ENCODE results near the gene IFNLR1. TPM values are rescaled to one million over a fixed set of nuclear protein-coding genes. Genes with fewer than 3 reads are reported as not detected.
"Not testable (repeated sequence)": the region's sequence is repeated elsewhere in the genome, so short reads cannot be mapped to it uniquely, and the experiment has no call there.

The IFNLR1 gene
- total and polyA plus RNA-seq, 12 donors, result 0.51 to 3.7 (median 2.4) TPM

- TF ChIP-seq CTCF (IDR thresholded peaks at IDR 0.05), result no peak
Observed at GRCh38 chr1:24210195-24210627, 23.1 kb upstream of the IFNLR1 start.

GRCh38 chr1:24209097-24209496 is 22.0 kb upstream of the IFNLR1 start:
- no peak for TF ChIP-seq CTCF (IDR thresholded peaks at IDR 0.05)
- Histone ChIP-seq H3K27me3 (peaks cover 0 to 20% (median 0%) of the 10 kb centered on the region in 7 donors), H3K36me3 (no peaks in the 10 kb centered on the region), H3K4me3 (no peak overlapping the region), H3K4me1 (peaks cover 0 to 4% (median 0%) of the 10 kb centered on the region in 9 donors), H3K9me3 (peaks cover 0 to 6% (median 0%) of the 10 kb centered on the region in 11 donors), H3K27ac (no peak overlapping the region)
- intact Hi-C loops (cut with DNase I), result loop anchor here in 3 of 10 donors (10.0 kb wide), 3 partner anchors 86 to 426 kb away; no protein-coding TSS in a partner anchor
- 64 to 76% methylated on average over 5 of the region's 5 CpGs for WGBS, 2 donors
- ATAC-seq (no peak), DNase-seq (no peak)

More at GRCh38 chr1:24210195-24210627, 23.1 kb upstream of the IFNLR1 start:
- Histone ChIP-seq H3K9me3 (peaks cover 0 to 6% (median 0%) of the 10 kb centered on the region in 11 donors), H3K4me3 (no peak overlapping the region), H3K27ac (no peak overlapping the region), H3K27me3 (peaks cover 0 to 21% (median 4%) of the 10 kb centered on the region in 7 donors), H3K4me1 (peaks cover 0 to 4% (median 0%) of the 10 kb centered on the region in 9 donors), H3K36me3 (no peaks in the 10 kb centered on the region)
- 81 to 87% methylated on average over 10 of the region's 10 CpGs for WGBS, 2 donors
- DNase-seq (no peak), ATAC-seq (no peak)
- intact Hi-C loops (cut with DNase I), result no loop called here

- 86 to 89% methylated on average over 6 of the region's 6 CpGs for WGBS, 2 donors
- Histone ChIP-seq H3K9me3 (peaks cover 0 to 4% (median 0%) of the 10 kb centered on the region in 11 donors), H3K4me3 (no peak overlapping the region), H3K27ac (no peak overlapping the region), H3K4me1 (peaks cover 0 to 4% (median 0%) of the 10 kb centered on the region in 9 donors), H3K36me3 (no peaks in the 10 kb centered on the region), H3K27me3 (peaks cover 0 to 20% (median 0%) of the 10 kb centered on the region in 7 donors)
- no peak for DNase-seq
- TF ChIP-seq CTCF (IDR thresholded peaks at IDR 0.05), result no peak
- intact Hi-C loops (cut with DNase I), result loop anchor here in 3 of 10 donors (10.0 kb wide), 3 partner anchors 87 to 427 kb away; no protein-coding TSS in a partner anchor
- ATAC-seq, result no peak
Observed at GRCh38 chr1:24207709-24208108, 20.6 kb upstream of the IFNLR1 start.

GRCh38 chr1:24207395-24207687 is 20.3 kb upstream of the IFNLR1 start:
- intact Hi-C loops (cut with DNase I), result loop anchor here in 3 of 10 donors (10.0 kb wide), 3 partner anchors 87 to 427 kb away; no protein-coding TSS in a partner anchor
- not testable (repeated sequence) for H3K9me3 ChIP-seq, H3K4me3 ChIP-seq, H3K4me1 ChIP-seq, H3K27ac ChIP-seq, H3K36me3 ChIP-seq
- H3K27me3 ChIP-seq, result peaks cover 0 to 20% (median 0%) of the 10 kb centered on the region in 7 donors
- ATAC-seq, result peak in 2 of 8 donors; percentile 49 to 56
- 54 to 70% methylated on average over 9 of the region's 9 CpGs for WGBS, 2 donors
- peak in 1 of 2 donors; percentile 22 for DNase-seq
